Loucy (cell line): Measurements from ENCODE around the gene PLEKHA7.

Source experiments
- EZH2phosphoT487 ChIP-seq: fragments of 200-600 bp; IDR thresholded peaks from 2 replicates; pipeline ENCODE4 v1.6.1; 2018; ENCODE audit warnings: antibody characterized with exemption, mild to moderate bottlenecking, moderate library complexity, borderline replicate concordance
- TF ChIP-seq, protein P1 (sequence below): fragments of 200-600 bp; sonication (generic); conservative IDR thresholded peaks from 2 replicates; pipeline ENCODE4 v1.5.1; 2014; ENCODE audit warnings: mild to moderate bottlenecking, antibody characterized with exemption, low read length

DNA sequence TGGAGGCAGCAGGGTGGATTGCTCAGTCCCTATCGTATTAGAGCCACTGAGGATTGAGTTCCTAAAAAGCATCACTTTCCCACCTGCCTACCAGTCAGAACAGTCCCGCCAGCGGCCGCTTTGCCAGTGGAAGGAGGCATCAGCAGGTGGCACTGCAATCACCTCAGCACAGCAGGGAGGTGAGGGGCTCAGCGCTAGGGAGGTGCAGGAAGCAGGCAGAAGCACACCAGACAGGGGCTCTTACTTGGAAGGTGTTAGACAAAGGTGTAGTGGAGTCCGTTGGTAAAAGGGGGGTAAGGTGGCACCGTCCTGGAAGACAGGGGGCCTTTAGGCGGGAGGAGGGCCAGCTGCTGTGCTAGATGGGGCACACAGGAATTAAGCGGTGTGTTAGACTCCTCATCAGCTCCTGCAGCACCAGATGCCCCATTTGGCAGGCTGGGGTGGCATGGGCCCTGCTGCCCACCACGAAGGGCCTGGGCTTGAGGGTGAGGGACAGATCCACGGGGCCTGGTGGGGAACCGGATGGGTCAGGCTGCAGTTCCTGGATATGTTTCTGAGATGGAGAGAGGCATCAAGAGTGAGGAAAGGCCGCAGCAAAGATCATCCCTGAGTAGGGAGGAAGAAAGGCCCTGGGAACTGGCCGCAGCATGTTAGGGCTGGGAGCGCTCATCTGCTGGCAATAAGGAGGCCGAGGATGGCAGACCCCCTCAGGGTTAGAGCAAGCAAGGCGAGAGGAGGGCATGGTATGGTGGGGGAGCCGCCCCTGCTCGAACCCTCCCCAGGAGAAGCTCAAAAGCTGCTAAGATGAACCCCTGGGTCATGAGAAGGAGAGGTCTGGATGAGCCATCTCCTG, 233.3 kb downstream of the PLEKHA7 start:
- TF ChIP-seq, protein P1, sequence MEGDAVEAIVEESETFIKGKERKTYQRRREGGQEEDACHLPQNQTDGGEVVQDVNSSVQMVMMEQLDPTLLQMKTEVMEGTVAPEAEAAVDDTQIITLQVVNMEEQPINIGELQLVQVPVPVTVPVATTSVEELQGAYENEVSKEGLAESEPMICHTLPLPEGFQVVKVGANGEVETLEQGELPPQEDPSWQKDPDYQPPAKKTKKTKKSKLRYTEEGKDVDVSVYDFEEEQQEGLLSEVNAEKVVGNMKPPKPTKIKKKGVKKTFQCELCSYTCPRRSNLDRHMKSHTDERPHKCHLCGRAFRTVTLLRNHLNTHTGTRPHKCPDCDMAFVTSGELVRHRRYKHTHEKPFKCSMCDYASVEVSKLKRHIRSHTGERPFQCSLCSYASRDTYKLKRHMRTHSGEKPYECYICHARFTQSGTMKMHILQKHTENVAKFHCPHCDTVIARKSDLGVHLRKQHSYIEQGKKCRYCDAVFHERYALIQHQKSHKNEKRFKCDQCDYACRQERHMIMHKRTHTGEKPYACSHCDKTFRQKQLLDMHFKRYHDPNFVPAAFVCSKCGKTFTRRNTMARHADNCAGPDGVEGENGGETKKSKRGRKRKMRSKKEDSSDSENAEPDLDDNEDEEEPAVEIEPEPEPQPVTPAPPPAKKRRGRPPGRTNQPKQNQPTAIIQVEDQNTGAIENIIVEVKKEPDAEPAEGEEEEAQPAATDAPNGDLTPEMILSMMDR: no peak
- TF ChIP-seq EZH2phosphoT487: no peak
